BJ (cell line): ENCODE results near the gene ZBTB22. TPM values are rescaled to one million over a fixed set of nuclear protein-coding genes. Genes with fewer than 3 reads are reported as not detected.
A peak's percentile ranks its signal among the peaks of the same experiment; 100 is the strongest.

Experiments used
- CTCF ChIA-PET: fragments of 350-600 bp; formaldehyde crosslinking; extraction: SDS; loops from one replicate; lab custom pipeline; 2021; ENCODE audit warnings: antibody characterized with exemption, inconsistent platforms; lab: Yijun Ruan, JAX
- POLR2A ChIA-PET: fragments of 300-600 bp; sonication (Branson Sonifier 250); formaldehyde crosslinking; extraction: SDS; loops from one replicate; lab custom pipeline; 2021; ENCODE audit warnings: antibody characterized with exemption; lab: Charles Lee
- DNase-seq: peaks from one replicate; pipeline ENCODE4 v3.0.0-alpha.2; 2011; ENCODE audit warnings: low read depth
- H3K27me3 ChIP-seq: 2 replicates; pipeline ENCODE4 v1.6.0; 2011; ENCODE audit warnings: low read length; ENCODE audit not compliant: control insufficient read depth, insufficient read depth
- H3K36me3 ChIP-seq: 2 replicates; pipeline ENCODE4 v1.5.1; 2011; ENCODE audit warnings: low read length; ENCODE audit not compliant: control insufficient read depth, insufficient read depth
- H3K4me3 ChIP-seq: 2 replicates; pipeline ENCODE4 v1.5.1; 2011; ENCODE audit warnings: low read depth, mild to moderate bottlenecking, control low read depth, low read length
- polyA plus RNA-seq: library from polyadenylated mRNA; depleted of rRNA; stranded (reverse); fragments of >200 nt; gene quantifications from 2 replicates; pipeline ENCODE4 v1.2.3, GENCODE V29; 2011
- TF ChIP-seq, protein P1 (sequence below): IDR thresholded peaks from 2 replicates; pipeline ENCODE4 v1.5.1; 2011; ENCODE audit warnings: low read depth, mild to moderate bottlenecking, control low read depth, inconsistent platforms, low read length, moderate library complexity; ENCODE audit not compliant: insufficient read depth

The ZBTB22 gene
- polyA plus RNA-seq, 1 experiment: 13.6 TPM

DNA sequence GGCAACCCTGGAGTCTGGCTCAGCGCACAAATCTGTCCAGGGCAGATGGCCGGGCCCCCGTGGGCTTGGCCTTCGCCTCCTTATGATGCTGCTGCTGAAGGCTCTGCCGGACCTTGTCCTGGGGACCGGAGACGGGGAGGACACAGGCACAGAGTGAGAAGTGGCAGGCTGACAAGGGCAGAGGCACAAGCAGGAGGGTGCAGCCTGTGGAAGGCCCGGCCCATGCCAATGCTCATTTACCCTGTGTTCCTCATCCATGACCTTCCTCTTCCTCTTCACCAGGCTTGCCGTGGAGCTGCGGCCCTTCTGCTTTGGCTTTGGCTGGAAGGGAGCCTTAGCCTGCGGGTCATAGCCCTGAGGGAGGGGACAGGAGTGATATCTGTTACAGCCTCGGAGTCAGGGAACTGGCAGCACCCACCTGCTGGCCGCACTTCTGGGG, 38.3 kb downstream of the ZBTB22 start:
- H3K27me3 ChIP-seq: no peaks in the 10 kb centered on the region
- H3K36me3 ChIP-seq: peaks cover 21% of the 10 kb centered on the region
- TF ChIP-seq, protein P1, sequence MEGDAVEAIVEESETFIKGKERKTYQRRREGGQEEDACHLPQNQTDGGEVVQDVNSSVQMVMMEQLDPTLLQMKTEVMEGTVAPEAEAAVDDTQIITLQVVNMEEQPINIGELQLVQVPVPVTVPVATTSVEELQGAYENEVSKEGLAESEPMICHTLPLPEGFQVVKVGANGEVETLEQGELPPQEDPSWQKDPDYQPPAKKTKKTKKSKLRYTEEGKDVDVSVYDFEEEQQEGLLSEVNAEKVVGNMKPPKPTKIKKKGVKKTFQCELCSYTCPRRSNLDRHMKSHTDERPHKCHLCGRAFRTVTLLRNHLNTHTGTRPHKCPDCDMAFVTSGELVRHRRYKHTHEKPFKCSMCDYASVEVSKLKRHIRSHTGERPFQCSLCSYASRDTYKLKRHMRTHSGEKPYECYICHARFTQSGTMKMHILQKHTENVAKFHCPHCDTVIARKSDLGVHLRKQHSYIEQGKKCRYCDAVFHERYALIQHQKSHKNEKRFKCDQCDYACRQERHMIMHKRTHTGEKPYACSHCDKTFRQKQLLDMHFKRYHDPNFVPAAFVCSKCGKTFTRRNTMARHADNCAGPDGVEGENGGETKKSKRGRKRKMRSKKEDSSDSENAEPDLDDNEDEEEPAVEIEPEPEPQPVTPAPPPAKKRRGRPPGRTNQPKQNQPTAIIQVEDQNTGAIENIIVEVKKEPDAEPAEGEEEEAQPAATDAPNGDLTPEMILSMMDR: no peak
- DNase-seq: no peak
- ChIA-PET CTCF (interaction anchor here (1.2 to 3.7 kb wide), 4 partner anchors 9 to 147 kb away, joined by 5 to 21 read pairs (median 10); partner anchors contain the start of genes RGL2 and WDR46), POLR2A (no interaction called here)
- H3K4me3 ChIP-seq: no peak overlapping the region

DNA sequence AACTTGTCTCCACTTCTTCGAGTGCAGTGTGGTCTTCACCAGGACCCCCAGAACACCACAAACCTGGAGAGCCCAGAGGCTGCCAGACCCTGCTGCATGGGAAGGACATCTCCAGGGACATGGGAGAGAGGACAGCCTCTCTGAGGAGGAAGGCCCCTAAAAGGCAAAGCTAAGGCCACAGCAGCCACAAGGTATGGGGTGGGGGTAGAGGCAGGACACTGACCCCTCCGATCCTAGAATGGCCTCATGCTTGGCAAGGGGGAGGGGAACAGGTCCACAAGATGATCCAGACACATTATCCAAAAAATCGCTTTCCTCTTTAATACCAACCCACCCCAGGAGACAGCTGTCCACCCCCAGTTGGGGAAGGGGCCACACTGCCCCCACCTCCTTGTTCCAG, 38.7 kb downstream of the ZBTB22 start:
- H3K36me3 ChIP-seq: peaks cover 22% of the 10 kb centered on the region
- ChIA-PET CTCF (interaction anchor here (1.2 to 3.7 kb wide), 4 partner anchors 9 to 147 kb away, joined by 5 to 21 read pairs (median 10); partner anchors contain the start of genes RGL2 and WDR46), POLR2A (no interaction called here)
- DNase-seq: no peak
- TF ChIP-seq, protein P1: no peak
- H3K4me3 ChIP-seq: no peak overlapping the region
- H3K27me3 ChIP-seq: no peaks in the 10 kb centered on the region

DNA sequence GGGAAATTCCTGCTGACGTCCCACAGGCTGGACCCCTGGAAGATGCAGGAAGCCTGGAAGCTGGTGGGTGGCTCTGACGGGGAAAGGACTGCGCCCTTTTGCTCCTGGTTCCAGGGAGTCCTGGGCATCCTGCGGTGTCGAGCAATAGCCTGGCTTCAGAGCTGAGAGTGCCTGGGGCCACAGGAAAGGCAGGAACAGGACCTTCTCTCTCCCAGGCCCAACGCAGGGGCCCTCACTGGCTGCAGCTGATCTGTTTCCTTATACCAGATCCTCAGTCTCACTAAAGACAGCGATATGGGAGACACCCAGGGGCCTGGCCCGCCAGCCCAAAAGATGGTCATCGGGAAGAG, 39.2 kb downstream of the ZBTB22 start:
- no peaks in the 10 kb centered on the region for H3K27me3 ChIP-seq
- TF ChIP-seq, protein P1: no peak
- POLR2A ChIA-PET: no interaction called here
- CTCF ChIA-PET: interaction anchor here (0.6 to 3.7 kb wide), 6 partner anchors 10 to 148 kb away, joined by 3 to 21 read pairs (median 6); partner anchors contain the start of genes RGL2 and WDR46
- H3K4me3 ChIP-seq: no peak overlapping the region
- H3K36me3 ChIP-seq: peaks cover 22% of the 10 kb centered on the region
- DNase-seq: no peak

DNA sequence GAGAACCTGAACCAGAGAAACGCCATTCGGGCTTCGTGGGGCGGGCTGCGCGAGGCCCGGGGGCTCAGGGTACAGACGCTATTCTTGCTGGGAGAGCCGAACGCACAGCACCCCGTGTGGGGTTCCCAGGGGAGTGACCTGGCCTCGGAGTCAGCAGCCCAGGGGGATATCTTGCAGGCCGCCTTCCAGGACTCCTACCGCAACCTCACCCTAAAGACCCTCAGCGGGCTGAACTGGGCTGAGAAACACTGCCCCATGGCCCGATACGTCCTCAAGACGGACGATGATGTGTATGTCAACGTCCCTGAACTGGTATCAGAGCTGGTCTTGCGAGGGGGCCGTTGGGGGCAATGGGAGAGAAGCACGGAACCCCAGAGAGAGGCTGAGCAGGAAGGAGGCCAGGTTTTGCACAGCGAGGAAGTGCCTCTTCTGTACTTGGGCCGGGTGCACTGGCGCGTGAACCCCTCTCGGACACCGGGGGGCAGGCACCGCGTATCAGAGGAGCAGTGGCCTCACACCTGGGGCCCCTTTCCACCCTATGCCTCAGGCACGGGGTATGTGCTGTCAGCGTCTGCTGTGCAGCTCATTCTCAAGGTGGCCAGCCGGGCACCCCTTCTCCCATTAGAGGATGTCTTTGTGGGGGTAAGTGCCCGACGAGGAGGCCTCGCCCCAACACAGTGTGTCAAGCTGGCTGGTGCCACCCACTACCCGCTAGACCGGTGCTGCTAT, 39.7 kb downstream of the ZBTB22 start:
- DNase-seq: no peak
- no peaks in the 10 kb centered on the region for H3K27me3 ChIP-seq
- ChIA-PET CTCF (interaction anchor here (0.6 to 3.7 kb wide), 13 partner anchors 9 to 293 kb away, joined by 3 to 21 read pairs (median 4); partner anchors contain the start of genes RGL2, WDR46 and ZBTB22), POLR2A (no interaction called here)
- peaks cover 22% of the 10 kb centered on the region for H3K36me3 ChIP-seq
- TF ChIP-seq, protein P1: no peak
- H3K4me3 ChIP-seq: peak overlapping the region; percentile 49

DNA sequence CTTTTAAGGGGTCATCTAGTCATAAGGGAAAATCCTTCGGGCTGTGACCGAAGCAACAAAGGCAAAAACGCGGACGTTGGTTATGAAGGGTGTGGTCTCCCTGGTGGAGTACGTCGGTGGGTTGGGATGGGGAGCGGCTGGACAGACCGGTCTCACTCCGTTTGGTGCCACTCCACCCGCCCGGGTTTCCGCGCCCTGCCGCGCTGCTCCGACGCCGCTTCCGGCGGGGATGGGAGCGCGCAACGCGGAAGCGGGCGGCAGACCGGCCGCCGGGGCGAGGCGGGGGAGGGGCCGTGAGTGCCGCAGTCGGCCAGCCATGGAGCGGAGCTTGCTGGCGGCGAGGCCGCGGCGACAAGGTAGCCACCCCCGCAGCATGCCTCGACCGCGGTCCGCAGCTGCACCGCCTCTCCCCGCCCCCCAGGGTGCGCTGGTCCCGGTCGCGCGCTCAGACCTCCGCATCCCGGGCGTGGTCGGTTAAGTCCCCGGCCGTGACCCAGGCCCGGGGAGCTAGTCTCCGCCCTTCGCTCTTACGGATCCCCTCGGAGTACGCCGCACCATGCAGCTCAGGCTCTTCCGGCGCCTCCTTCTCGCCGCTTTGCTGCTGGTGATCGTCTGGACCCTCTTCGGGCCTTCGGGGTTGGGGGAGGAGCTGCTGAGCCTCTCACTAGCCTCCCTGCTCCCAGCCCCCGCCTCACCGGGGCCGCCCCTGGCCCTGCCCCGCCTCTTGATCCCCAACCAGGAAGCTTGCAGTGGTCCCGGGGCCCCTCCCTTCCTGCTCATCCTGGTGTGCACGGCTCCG, 40.5 kb downstream of the ZBTB22 start, which contains the start of gene B3GALT4:
Gene B3GALT4, plus strand, starts transcription at position 260 of the 799 bp plus-strand sequence. Its CDS starts 297 bp downstream, at position 557.
- ChIA-PET CTCF (interaction anchor here (0.8 to 3.7 kb wide), 11 partner anchors 11 to 292 kb away, joined by 3 to 21 read pairs (median 4); partner anchors contain the start of genes RGL2, WDR46 and ZBTB22), POLR2A (no interaction called here)
- Histone ChIP-seq H3K4me3 (peak within 1 kb of the TSS; percentile 49), H3K27me3 (no peaks in the 10 kb centered on the region), H3K36me3 (peaks cover 24% of the 10 kb centered on the region)
- DNase-seq: no peak
- TF ChIP-seq, protein P1: peak; percentile 39; the same call in 1 of the 2 replicates
